GM19240 (cell line): ENCODE data around the gene RNASE13.
"Not testable (repeated sequence)": the region's sequence is repeated elsewhere in the genome, so short reads cannot be mapped to it uniquely, and the experiment has no call there.

ENCODE experiments used
- DNase-seq: peaks from one replicate; pipeline ENCODE4 v3.0.0; 2011; ENCODE audit warnings: low spot score; ENCODE audit not compliant: insufficient read length

Gene RNASE13

GRCh38 chr14:20989471-20989786, 45.2 kb downstream of the RNASE13 start:
- DNase-seq, result no peak

GRCh38 chr14:20988717-20989470, 45.7 kb downstream of the RNASE13 start:
- no peak for DNase-seq

GRCh38 chr14:20986811-20987210, 47.8 kb downstream of the RNASE13 start:
- no peak for DNase-seq

- DNase-seq, result not testable (repeated sequence)
Observed at GRCh38 chr14:20985650-20986049, 49.0 kb downstream of the RNASE13 start.
